GM19372 (cell line): Measurements from ENCODE around the gene CDH2.

Experiments used
- ATAC-seq: cut with Tn5 transposase; IDR thresholded peaks from one replicate; pipeline ENCODE4 v1.9.1; 2021; ENCODE audit warnings: mild to moderate bottlenecking, low read depth, moderate library complexity; ENCODE audit not compliant: unreplicated experiment

CDH2 gene

DNA sequence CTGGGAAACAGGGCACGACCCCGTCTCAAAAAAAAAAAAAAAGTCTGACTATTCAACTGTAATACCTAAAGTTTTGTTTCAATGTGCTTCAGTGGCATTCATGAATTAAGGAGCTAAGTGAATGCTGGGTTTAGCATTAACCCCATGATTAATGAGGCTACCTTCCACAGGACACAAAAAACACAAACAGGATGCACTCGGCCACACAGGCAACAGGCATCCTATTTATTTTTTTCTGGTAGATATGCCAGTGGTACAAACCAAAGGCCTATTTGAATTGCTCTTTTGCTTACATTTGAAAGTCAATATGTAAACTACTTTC, 48.3 kb downstream of the CDH2 start:
- no peak for ATAC-seq

DNA sequence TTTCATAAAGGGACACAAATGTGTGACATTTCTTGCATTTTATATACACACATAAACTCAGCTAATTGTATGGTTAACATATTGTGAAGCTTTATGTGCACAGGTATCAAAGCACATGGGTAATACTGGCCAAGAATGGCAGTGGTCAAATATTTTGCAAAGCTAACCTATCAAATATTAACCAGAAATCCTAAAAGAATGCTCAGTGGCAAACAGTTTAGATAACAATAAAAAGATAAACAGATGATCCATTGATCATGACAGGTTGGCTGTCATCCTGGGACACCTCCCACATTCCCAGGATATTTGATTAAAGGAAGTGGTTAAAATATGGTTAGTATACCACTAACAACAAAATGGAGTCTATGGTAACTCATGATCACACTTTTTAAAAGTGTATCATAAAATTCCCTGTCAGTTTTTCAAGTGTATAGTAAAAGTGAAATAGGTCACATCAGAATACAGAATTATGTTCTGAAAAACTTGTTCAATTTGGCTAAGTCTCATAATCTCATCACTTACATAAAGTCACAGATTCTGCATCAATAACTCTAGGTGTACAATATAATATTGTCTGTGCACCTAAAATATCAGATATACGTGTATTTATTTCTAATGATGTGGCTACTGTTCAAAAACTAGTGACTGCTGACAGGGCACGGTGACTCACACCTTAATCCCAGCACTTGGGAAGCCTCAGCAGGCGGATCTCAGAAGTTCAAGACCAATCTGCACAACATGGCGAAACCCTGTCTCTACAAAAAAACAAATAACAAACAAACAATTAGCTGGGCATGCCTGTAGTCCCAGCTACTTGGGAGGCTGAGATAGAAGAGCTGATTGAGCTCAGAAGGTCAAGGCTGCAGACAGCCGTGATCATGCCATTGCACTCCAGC, 48.9 kb downstream of the CDH2 start:
- ATAC-seq: no peak

- ATAC-seq: no peak
Observed at GRCh38 chr18:28127228-28127627, 49.7 kb downstream of the CDH2 start.

GRCh38 chr18:28126768-28127167, 50.2 kb downstream of the CDH2 start:
- ATAC-seq: no peak

DNA sequence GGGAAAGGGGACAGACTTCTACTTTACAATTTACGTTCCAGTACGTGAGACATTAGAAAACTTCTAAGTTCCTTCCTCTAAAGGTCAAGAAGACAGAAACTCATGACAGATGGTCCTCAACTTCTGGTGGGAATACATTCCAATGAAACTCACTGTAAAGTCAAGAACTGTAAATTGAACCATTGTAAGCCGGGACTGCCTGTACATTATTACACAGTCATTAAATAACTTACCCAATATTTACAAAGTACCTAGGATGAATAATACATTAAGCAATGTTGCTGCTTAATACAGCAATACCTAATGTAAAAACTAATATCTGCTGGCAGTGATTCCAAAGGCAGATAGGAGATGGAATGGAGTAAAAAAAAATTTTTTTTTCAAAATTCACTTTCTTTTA, 51.9 kb downstream of the CDH2 start:
- ATAC-seq: no peak

- no peak for ATAC-seq
Observed at GRCh38 chr18:28124131-28125029, 52.5 kb downstream of the CDH2 start.

GRCh38 chr18:28123401-28124030, 53.4 kb downstream of the CDH2 start:
- no peak for ATAC-seq

GRCh38 chr18:28120828-28121515, 56.0 kb downstream of the CDH2 start:
- no peak for ATAC-seq

DNA sequence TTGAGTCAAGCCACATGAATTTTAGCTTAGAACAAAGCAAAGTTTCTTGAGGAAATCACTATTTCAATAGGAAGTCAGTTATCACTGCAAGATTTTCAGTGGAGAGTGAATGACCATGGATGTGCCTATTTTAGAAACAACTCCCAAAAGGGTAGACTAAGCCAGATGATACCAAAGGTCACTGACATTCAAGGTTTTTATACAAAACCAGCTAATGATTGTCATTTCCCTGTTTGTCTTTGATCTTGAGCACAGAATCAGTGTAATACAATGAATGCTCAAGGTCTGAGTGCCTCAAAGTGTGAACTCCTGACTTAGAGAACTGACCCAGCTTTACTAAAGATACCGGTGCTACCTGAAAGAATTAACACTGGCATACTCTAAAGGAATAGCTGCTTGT, 60.5 kb downstream of the CDH2 start:
- no peak for ATAC-seq

DNA sequence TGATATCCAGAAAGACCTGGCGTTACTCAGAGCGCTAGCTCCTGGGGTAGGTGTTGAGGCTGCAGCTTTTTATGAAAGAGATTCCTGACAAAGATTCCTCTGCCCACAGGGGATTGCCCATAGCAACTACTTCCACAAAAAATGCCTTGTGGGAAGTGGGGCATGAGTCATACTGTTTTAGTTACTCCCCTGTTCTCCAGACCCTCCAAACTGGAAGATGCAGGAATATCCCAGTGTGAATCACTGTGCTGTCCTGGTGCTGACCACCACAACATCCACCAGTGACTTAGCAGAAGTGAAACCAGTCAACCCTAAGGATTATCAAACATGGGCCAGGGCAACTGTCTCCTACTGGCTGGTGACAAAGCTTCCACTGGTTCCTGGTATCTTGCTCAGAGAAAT, 61.8 kb downstream of the CDH2 start:
- ATAC-seq: no peak

- no peak for ATAC-seq
Observed at GRCh38 chr18:28114472-28114871, 62.5 kb downstream of the CDH2 start.

DNA sequence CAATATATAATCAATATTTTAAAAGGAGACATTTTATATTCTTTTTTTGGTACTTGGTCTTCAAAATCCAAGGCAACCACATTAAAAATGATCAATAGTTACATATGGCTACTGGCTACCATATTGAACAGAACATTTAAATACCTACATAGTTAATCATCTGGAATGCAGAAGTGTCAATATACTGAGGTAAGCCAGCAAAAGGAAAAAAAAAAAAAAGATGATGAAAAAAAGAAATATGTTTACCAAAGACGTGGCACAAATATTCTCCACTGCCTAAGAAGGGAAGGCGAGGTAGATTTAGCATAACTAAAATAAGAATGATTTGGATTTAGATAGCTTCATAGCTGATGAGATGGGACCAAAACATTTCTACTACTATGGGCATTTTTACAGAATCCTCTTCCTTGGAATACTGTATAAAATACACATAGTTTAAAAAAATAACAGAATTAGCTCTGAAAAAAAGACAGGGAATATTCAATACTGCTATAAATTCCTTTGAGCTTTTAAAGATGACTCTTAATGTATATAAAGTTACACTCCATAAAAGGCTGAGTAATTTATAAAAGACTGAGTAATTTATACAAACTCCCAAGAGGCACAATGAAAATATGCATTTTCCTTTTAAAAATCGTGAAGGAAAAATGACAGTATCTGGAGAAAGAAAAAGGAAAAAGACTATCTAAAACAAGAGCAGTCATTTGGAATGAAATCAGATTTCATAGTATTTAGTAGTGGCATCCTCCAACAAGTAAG, 63.5 kb downstream of the CDH2 start:
- ATAC-seq: no peak

DNA sequence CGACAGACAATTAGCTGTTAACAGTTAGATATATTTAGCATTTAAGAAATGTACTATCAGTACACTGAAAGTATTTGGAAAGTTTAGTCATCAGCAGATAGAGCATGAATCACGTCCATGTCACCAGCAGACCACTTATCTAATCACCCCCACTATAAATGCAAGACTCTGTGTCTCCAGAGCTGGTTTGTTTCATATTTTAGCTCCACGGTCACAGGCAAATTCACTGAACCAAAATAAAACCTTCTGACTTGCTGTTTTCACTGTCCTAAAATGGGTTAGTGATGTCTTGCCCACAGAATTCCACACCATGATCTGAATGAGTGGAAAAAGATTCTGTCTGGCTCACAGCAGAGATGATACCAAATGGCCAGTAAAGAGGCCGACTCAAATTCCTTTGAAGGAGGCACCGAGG, 64.9 kb downstream of the CDH2 start:
- no peak for ATAC-seq

GRCh38 chr18:28110924-28111323, 66.0 kb downstream of the CDH2 start:
- ATAC-seq: no peak

GRCh38 chr18:28109781-28110560, 67.0 kb downstream of the CDH2 start:
- no peak for ATAC-seq

DNA sequence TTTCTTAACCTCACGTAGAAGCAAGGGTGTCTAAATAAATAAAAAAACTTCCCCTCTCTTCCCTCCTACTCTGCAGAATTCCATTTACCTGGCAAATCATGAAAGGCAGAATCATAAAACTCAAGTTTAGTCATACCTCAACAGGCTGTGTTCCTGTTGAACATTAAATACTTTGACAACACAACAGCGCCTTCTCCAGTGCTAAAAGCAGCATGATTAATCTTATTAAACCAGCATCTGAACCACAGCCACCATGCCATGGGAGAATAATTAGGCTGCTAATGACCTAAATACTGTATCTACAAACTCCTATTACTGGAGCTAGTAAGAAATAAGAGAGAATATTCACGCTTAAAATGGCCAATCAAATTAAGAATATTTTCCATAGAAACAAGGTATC, 68.1 kb downstream of the CDH2 start:
- no peak for ATAC-seq

DNA sequence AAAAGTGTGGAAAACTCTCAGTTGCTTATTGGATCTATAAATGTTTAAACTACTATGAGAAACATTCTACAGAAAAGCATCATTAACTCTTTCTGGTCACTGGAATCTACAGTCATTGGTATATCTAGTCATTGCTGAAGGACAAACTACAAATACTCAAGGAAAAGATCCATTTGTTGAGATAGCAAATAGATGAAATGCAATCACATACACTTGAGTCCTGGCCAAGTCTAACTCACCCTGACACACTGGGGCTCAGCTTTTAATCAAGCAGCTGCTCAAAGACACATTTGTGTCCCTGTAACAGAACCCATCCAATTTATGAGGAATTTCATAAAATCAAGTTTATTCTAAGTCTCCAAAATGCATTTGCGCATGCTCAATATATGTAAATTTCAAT, 68.7 kb downstream of the CDH2 start:
- no peak for ATAC-seq

- no peak for ATAC-seq
Observed at GRCh38 chr18:28099237-28099636, 77.7 kb downstream of the CDH2 start.

GRCh38 chr18:28095631-28096030, 81.3 kb downstream of the CDH2 start:
- no peak for ATAC-seq
